PFSK-1 (cell line): ENCODE data around the gene CHRNA10.

ENCODE experiments used
- FOXP2 ChIP-seq: optimal IDR thresholded peaks from 2 replicates; pipeline ENCODE3; 2011; ENCODE audit warnings: borderline replicate concordance, control low read depth, inconsistent platforms; ENCODE audit not compliant: insufficient read depth; ENCODE audit errors: extremely low read length, extremely low read depth
- POLR2AphosphoS5 ChIP-seq: IDR thresholded peaks from 2 replicates; pipeline ENCODE4 v1.6.1; 2012; ENCODE audit warnings: low read depth, mild to moderate bottlenecking, control low read depth, low read length, moderate library complexity
- REST ChIP-seq, 2 experiments: IDR thresholded peaks; 2 replicates each; pipeline versions ENCODE4 v1.6.1 to v1.8.0; 2011 to 2012; ENCODE audit warnings: low read depth in 2 of 2, low read length in 2 of 2, control low read depth in 1 of 2, inconsistent platforms in 1 of 2, mild to moderate bottlenecking in 1 of 2, moderate library complexity in 1 of 2; ENCODE audit not compliant: insufficient read depth in 1 of 2
- SIN3A ChIP-seq: IDR thresholded peaks from 2 replicates; pipeline ENCODE4 v1.6.1; 2012; ENCODE audit warnings: mild to moderate bottlenecking, low read length, moderate library complexity, borderline replicate concordance; ENCODE audit not compliant: insufficient read depth
- TAF1 ChIP-seq: IDR thresholded peaks from 2 replicates; pipeline ENCODE4 v1.6.1; 2012; ENCODE audit warnings: low read length, control low read depth, borderline replicate concordance; ENCODE audit not compliant: insufficient read depth

CHRNA10 gene

GRCh38 chr11:3664032-3664630 lies 7.1 kb downstream of the CHRNA10 start:
- no peak for TF ChIP-seq REST (IDR thresholded peaks at IDR 0.05; ENCODE audit: insufficient read depth in 1 of 2, low read depth in 2 of 2, low read length in 2 of 2)
- TF ChIP-seq FOXP2 = no peak
- no peak for TF ChIP-seq TAF1
- TF ChIP-seq SIN3A = no peak
- no peak for TF ChIP-seq POLR2AphosphoS5

- TF ChIP-seq SIN3A (no peak), TAF1 (no peak), FOXP2 (no peak)
Measured at GRCh38 chr11:3662856-3663255, 8.3 kb downstream of the CHRNA10 start.

GRCh38 chr11:3660960-3661359 lies 10.2 kb downstream of the CHRNA10 start:
- no peak for TF ChIP-seq REST (IDR thresholded peaks at IDR 0.05; ENCODE audit: insufficient read depth in 1 of 2, low read depth in 2 of 2, low read length in 2 of 2)
- TF ChIP-seq TAF1 = no peak
- TF ChIP-seq POLR2AphosphoS5 = no peak
- TF ChIP-seq FOXP2 = no peak
- no peak for TF ChIP-seq SIN3A

GRCh38 chr11:3659595-3660515 lies 11.3 kb downstream of the CHRNA10 start:
- TF ChIP-seq REST (IDR thresholded peaks at IDR 0.05; ENCODE audit: insufficient read depth in 1 of 2, low read depth in 2 of 2, low read length in 2 of 2) (no peak), TAF1 (no peak), POLR2AphosphoS5 (no peak), FOXP2 (no peak), SIN3A (no peak)

GRCh38 chr11:3658252-3658651 lies 12.9 kb downstream of the CHRNA10 start:
- TF ChIP-seq REST (IDR thresholded peaks at IDR 0.05; ENCODE audit: insufficient read depth in 1 of 2, low read depth in 2 of 2, low read length in 2 of 2) = no peak
